Esophagus squamous epithelium (tissue), 4 donors: ENCODE measurements around the gene MEX3C.

Source experiments
- POLR2A ChIP-seq, 4 donors: fragments of 450-650 bp; IDR thresholded peaks; one replicate each; pipeline ENCODE4 v1.6.1; 2017; ENCODE audit warnings: antibody characterized with exemption in 4 of 4, mild to moderate bottlenecking in 4 of 4, moderate library complexity in 3 of 4
- TF ChIP-seq, protein P1 (sequence below), 6 experiments: fragments of 450-650 bp in 4 of 6; fragments of 200-600 bp in 2 of 6; sonication (generic) in 2 of 6; IDR thresholded peaks; one replicate each; pipeline ENCODE4 v1.5.1; 2016 to 2019; ENCODE audit warnings: antibody characterized with exemption in 6 of 6, mild to moderate bottlenecking in 4 of 6, moderate library complexity in 4 of 6

DNA sequence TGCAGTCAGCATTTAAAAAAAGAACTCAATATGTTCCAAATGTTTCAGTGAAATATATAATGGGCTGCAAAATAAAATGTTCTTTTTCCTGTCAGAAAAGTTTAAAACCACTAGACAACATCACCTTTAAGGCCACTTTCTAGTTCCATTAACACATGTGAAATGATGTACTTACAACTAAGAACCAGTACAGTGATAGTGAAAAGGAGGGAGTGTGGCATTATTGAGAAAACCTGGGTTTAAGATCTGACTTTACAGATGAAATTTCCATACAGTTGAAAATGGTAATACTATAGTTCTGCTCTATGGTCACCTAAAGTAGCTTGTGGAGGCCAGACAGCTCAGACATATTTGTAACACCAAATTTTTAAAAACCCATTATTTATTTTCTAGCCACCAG lies 14.7 kb downstream of the MEX3C start:
- TF ChIP-seq, protein P1, sequence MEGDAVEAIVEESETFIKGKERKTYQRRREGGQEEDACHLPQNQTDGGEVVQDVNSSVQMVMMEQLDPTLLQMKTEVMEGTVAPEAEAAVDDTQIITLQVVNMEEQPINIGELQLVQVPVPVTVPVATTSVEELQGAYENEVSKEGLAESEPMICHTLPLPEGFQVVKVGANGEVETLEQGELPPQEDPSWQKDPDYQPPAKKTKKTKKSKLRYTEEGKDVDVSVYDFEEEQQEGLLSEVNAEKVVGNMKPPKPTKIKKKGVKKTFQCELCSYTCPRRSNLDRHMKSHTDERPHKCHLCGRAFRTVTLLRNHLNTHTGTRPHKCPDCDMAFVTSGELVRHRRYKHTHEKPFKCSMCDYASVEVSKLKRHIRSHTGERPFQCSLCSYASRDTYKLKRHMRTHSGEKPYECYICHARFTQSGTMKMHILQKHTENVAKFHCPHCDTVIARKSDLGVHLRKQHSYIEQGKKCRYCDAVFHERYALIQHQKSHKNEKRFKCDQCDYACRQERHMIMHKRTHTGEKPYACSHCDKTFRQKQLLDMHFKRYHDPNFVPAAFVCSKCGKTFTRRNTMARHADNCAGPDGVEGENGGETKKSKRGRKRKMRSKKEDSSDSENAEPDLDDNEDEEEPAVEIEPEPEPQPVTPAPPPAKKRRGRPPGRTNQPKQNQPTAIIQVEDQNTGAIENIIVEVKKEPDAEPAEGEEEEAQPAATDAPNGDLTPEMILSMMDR (IDR thresholded peaks at IDR 0.05): no peak
- no peak for TF ChIP-seq POLR2A (IDR thresholded peaks at IDR 0.05)
